Endothelial cell of umbilical vein (primary cell): ENCODE data around the gene TEX26. TPM values are rescaled to one million over a fixed set of nuclear protein-coding genes. Genes with fewer than 3 reads are reported as not detected.

Source experiments
- BruUV-seq: library from RNA; stranded (reverse); fragments of 400-500 nt; replicated peaks from 2 replicates; lab custom pipeline; 2021; lab: Mats Ljungman, UMichigan
- CTCF ChIA-PET: fragments of 300-600, 350-600 bp; sonication (Branson Sonifier 250); formaldehyde crosslinking; loops from one replicate; lab custom pipeline; 2021; ENCODE audit warnings: antibody characterized with exemption, inconsistent platforms; lab: Charles Lee
- POLR2A ChIA-PET: fragments of 300-600, 350-600 bp; sonication (Branson Sonifier 250); formaldehyde crosslinking; loops from one replicate; lab custom pipeline; 2021; ENCODE audit warnings: antibody characterized with exemption, inconsistent platforms; lab: Charles Lee
- DNase-seq: peaks from one replicate; pipeline ENCODE4 v3.0.0-alpha.2; 2011; ENCODE audit warnings: low read depth, low spot score
- FAIRE-seq: peaks from 2 replicates; lab custom pipeline; 2011; peaks lifted over from hg19 to GRCh38; lab: Jason Lieb, UNC
- H2AFZ ChIP-seq: 2 replicates; pipeline ENCODE4 v1.6.0; 2012; ENCODE audit warnings: low read depth, low read length, control low read depth, inconsistent platforms
- H3K27ac ChIP-seq: 2 replicates; pipeline ENCODE4 v1.5.1; 2011; ENCODE audit warnings: low read depth, mild to moderate bottlenecking, control low read depth, low read length, moderate library complexity; ENCODE audit not compliant: insufficient read depth
- H3K27me3 ChIP-seq, 2 experiments: 2 replicates each; pipeline versions ENCODE4 v1.6.0 to v1.6.1; 2011; ENCODE audit warnings: low read length in 2 of 2, mixed read lengths in 1 of 2; ENCODE audit not compliant: control insufficient read depth in 2 of 2, insufficient read depth in 2 of 2
- H3K36me3 ChIP-seq, 2 experiments: 2 replicates in 1 of 2; 3 replicates in 1 of 2; pipeline ENCODE4 v1.5.1; 2011; ENCODE audit warnings: low read length in 2 of 2, mild to moderate bottlenecking in 1 of 2, moderate library complexity in 1 of 2; ENCODE audit not compliant: control insufficient read depth in 2 of 2, insufficient read depth in 2 of 2; ENCODE audit errors: extremely low read depth in 1 of 2
- H3K4me1 ChIP-seq: 3 replicates; pipeline ENCODE4 v1.5.1; 2011; ENCODE audit warnings: mild to moderate bottlenecking, low read length; ENCODE audit not compliant: control insufficient read depth, insufficient read depth; ENCODE audit errors: extremely low read depth
- H3K4me2 ChIP-seq: 2 replicates; pipeline ENCODE4 v1.6.1; 2011; ENCODE audit warnings: low read length, control low read depth, mixed read lengths; ENCODE audit not compliant: insufficient read depth
- H3K4me3 ChIP-seq, 3 experiments: fragments of 200-600 bp in 1 of 3; sonication (generic), shearing (Covaris generic) in 1 of 3; replicated peaks in 1 of 3; 2 replicates each; pipeline ENCODE4 v1.5.1; 2011 to 2016; ENCODE audit warnings: control low read depth in 3 of 3, low read length in 3 of 3, mild to moderate bottlenecking in 2 of 3, inconsistent platforms in 1 of 3, low read depth in 1 of 3, moderate library complexity in 1 of 3; ENCODE audit not compliant: insufficient read depth in 1 of 3
- H3K79me2 ChIP-seq: 2 replicates; pipeline ENCODE4 v1.6.0; 2012; ENCODE audit warnings: low read length, inconsistent platforms; ENCODE audit not compliant: control insufficient read depth, insufficient read depth
- H3K9ac ChIP-seq: replicated peaks from 2 replicates; pipeline ENCODE3; 2011; ENCODE audit warnings: low read length, control low read depth; ENCODE audit not compliant: insufficient read depth; ENCODE audit errors: extremely low read depth
- H3K9me1 ChIP-seq: replicated peaks from 3 replicates; pipeline ENCODE4 v1.6.0; 2011; ENCODE audit warnings: mild to moderate bottlenecking, low read length; ENCODE audit not compliant: control insufficient read depth, insufficient read depth; ENCODE audit errors: extremely low read depth
- H3K9me3 ChIP-seq: replicated peaks from 2 replicates; pipeline ENCODE4 v1.5.1; 2012; ENCODE audit warnings: low read length, inconsistent platforms; ENCODE audit not compliant: control insufficient read depth, insufficient read depth
- H4K20me1 ChIP-seq: replicated peaks from 2 replicates; pipeline ENCODE3; 2011; ENCODE audit warnings: mild to moderate bottlenecking, low read length; ENCODE audit not compliant: control insufficient read depth, insufficient read depth; ENCODE audit errors: extremely low read depth
- EZH2 ChIP-seq: IDR thresholded peaks from 2 replicates; pipeline ENCODE4 v1.6.1; 2012; ENCODE audit warnings: borderline replicate concordance, low read depth, mild to moderate bottlenecking, moderate library complexity, low read length, inconsistent platforms; ENCODE audit not compliant: severe bottlenecking
- FOS ChIP-seq: IDR thresholded peaks from 2 replicates; pipeline ENCODE4 v1.6.1; 2011; ENCODE audit warnings: mild to moderate bottlenecking, low read length, moderate library complexity, borderline replicate concordance; ENCODE audit not compliant: insufficient read depth
- GATA2 ChIP-seq: IDR thresholded peaks from 2 replicates; pipeline ENCODE4 v1.7.0; 2011; ENCODE audit warnings: low read depth, mild to moderate bottlenecking, moderate library complexity, mixed read lengths, low read length; ENCODE audit not compliant: insufficient read length, insufficient read depth
- JUN ChIP-seq: IDR thresholded peaks from 2 replicates; pipeline ENCODE4 v1.6.1; 2011; ENCODE audit warnings: borderline replicate concordance, low read depth; ENCODE audit not compliant: insufficient read length, insufficient read depth
- MYC ChIP-seq: IDR thresholded peaks from one replicate; pipeline ENCODE4 v1.6.1; 2011; ENCODE audit warnings: mild to moderate bottlenecking, low read depth, low read length
- POLR2A ChIP-seq: IDR thresholded peaks from 2 replicates; pipeline ENCODE4 v1.6.1; 2012; ENCODE audit warnings: low read depth, mild to moderate bottlenecking, control low read depth, low read length
- POLR2AphosphoS5 ChIP-seq: IDR thresholded peaks from 2 replicates; pipeline ENCODE4 v1.6.1; 2012; ENCODE audit warnings: low read depth, mild to moderate bottlenecking, control low read depth, low read length, moderate library complexity; ENCODE audit not compliant: insufficient read depth
- dilution Hi-C: fragments of 300-500 bp; cut with MboI; formaldehyde crosslinking; loops from one replicate; pipeline ENCODE4 v1.15.0; 2019; ENCODE audit warnings: low sequenced_read_pairs; ENCODE audit not compliant: extremely low pct_ligation_motif_present
- intact Hi-C: fragments of 100-400 bp; cut with micrococcal nuclease; formaldehyde crosslinking; loops from one replicate; pipeline ENCODE4 v1.10.0; 2022
- polyA plus RNA-seq, 4 experiments: library from polyadenylated mRNA; depleted of rRNA in 3 of 4; stranded (reverse) in 3 of 4; unstranded in 1 of 4; fragments of >200 nt; gene quantifications; 2 replicates each; pipeline versions ENCODE4 v1.2.1 to v1.2.3, GENCODE V29; 2011 to 2012; ENCODE audit warnings: missing spikeins in 1 of 4
- total RNA-seq: library from RNA; stranded (reverse); gene quantifications from 2 replicates; pipeline ENCODE4 v1.2.3, GENCODE V29; 2021
- TF ChIP-seq, protein P1 (sequence below), 2 donors: IDR thresholded peaks; 1 replicate in 1 of 2; 2 replicates in 1 of 2; pipeline ENCODE4 v1.5.1; 2011; ENCODE audit warnings: low read length in 2 of 2, mild to moderate bottlenecking in 2 of 2, moderate library complexity in 2 of 2, control low read depth in 1 of 2, inconsistent platforms in 1 of 2, low read depth in 1 of 2; ENCODE audit not compliant: insufficient read depth in 1 of 2; ENCODE audit errors: extremely low read depth in 1 of 2
- TF ChIP-seq, protein P2 (sequence below): IDR thresholded peaks from 2 replicates; pipeline ENCODE4 v1.6.1; 2011; ENCODE audit not compliant: insufficient read depth, insufficient read length

The TEX26 gene
- total and polyA plus RNA-seq, 2 donors (not counting 3 experiments of a cell fraction or from before 2014, with no cell fraction given): not detected

DNA sequence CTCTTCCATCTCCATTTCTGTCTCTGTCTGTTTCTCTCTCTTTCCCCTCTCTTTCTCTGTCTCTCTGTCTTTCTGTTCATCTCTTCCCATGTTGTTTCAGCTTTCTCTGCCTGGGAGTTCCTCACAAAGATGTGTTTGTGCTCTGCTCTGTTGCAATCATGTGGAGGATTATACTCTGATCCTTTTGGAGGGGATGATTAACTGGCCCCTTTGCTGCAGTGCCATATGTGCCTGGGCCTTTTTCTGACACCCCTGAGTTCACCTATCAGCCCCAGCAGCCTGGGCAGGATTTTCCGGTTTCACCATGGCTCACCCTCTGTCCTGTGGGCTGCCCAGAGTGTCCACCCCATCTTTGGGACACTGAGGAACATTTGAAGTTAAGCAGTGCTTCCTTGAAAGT is 9.0 kb upstream of the TEX26 start:
- no peaks in the 10 kb centered on the region for H3K9me3 ChIP-seq
- no TSS peak for BruUV-seq
- no peak for FAIRE-seq
- H3K27ac ChIP-seq: no peak overlapping the region
- H3K79me2 ChIP-seq: no peaks in the 10 kb centered on the region
- no peak overlapping the region for H2AFZ ChIP-seq
- no peaks in the 10 kb centered on the region for H3K4me1 ChIP-seq
- no peak for DNase-seq
- intact Hi-C loops (no loop called here), dilution Hi-C loops (no loop called here)
- no peaks in the 10 kb centered on the region for H3K27me3 ChIP-seq
- peaks cover 2 to 18% of the 10 kb centered on the region in 2 experiments for H3K36me3 ChIP-seq
- TF ChIP-seq FOS (no peak), EZH2 (no peak), JUN (no peak), POLR2A (no peak), MYC (no peak), POLR2AphosphoS5 (no peak), GATA2 (no peak)
- TF ChIP-seq, protein P1, sequence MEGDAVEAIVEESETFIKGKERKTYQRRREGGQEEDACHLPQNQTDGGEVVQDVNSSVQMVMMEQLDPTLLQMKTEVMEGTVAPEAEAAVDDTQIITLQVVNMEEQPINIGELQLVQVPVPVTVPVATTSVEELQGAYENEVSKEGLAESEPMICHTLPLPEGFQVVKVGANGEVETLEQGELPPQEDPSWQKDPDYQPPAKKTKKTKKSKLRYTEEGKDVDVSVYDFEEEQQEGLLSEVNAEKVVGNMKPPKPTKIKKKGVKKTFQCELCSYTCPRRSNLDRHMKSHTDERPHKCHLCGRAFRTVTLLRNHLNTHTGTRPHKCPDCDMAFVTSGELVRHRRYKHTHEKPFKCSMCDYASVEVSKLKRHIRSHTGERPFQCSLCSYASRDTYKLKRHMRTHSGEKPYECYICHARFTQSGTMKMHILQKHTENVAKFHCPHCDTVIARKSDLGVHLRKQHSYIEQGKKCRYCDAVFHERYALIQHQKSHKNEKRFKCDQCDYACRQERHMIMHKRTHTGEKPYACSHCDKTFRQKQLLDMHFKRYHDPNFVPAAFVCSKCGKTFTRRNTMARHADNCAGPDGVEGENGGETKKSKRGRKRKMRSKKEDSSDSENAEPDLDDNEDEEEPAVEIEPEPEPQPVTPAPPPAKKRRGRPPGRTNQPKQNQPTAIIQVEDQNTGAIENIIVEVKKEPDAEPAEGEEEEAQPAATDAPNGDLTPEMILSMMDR (IDR thresholded peaks at IDR 0.05; ENCODE audit: extremely low read depth in 1 of 2, insufficient read depth in 1 of 2, low read depth in 1 of 2, low read length in 2 of 2): no peak
- TF ChIP-seq, protein P2, sequence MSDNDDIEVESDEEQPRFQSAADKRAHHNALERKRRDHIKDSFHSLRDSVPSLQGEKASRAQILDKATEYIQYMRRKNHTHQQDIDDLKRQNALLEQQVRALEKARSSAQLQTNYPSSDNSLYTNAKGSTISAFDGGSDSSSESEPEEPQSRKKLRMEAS: no peak
- no peak overlapping the region for H3K9ac ChIP-seq
- CTCF ChIA-PET: interaction anchor here (0.7 kb wide), 1 partner anchor 76 kb away, joined by 3 read pairs; no protein-coding TSS in a partner anchor
- no peaks in the 10 kb centered on the region for H4K20me1 ChIP-seq
- no peak overlapping the region for H3K4me3 ChIP-seq
- H3K9me1 ChIP-seq: no peaks in the 10 kb centered on the region
- POLR2A ChIA-PET: no interaction called here
- no peak overlapping the region for H3K4me2 ChIP-seq
